SK-N-SH (cell line): ENCODE measurements around the gene NEK2. TPM values are rescaled to one million over a fixed set of nuclear protein-coding genes. Genes with fewer than 3 reads are reported as not detected.
"Not testable (repeated sequence)": the region's sequence is repeated elsewhere in the genome, so short reads cannot be mapped to it uniquely, and the experiment has no call there.

ENCODE experiments used
- CTCF ChIA-PET: fragments of 300-600, 350-600 bp; formaldehyde crosslinking; extraction: SDS; loops from one replicate; lab custom pipeline; 2021; lab: Yijun Ruan, JAX
- POLR2A ChIA-PET: fragments of 350-600 bp; sonication (Branson Sonifier 250); formaldehyde crosslinking; extraction: SDS; loops from one replicate; lab custom pipeline; 2020; ENCODE audit warnings: antibody characterized with exemption, inconsistent platforms; lab: Yijun Ruan, JAX
- DNase-seq: peaks from one replicate; pipeline ENCODE4 v3.0.0; 2012
- H2AFZ ChIP-seq: fragments of 200-600 bp; sonication (generic); 2 replicates; pipeline ENCODE4 v1.8.1; 2016; ENCODE audit warnings: antibody characterized with exemption, mild to moderate bottlenecking, low read depth
- H3F3A ChIP-seq: fragments of 200-600 bp; sonication (generic); replicated peaks from 2 replicates; pipeline ENCODE3; 2016; ENCODE audit warnings: antibody characterized with exemption, mild to moderate bottlenecking; ENCODE audit not compliant: insufficient read depth
- H3K27ac ChIP-seq, 2 experiments: fragments of 200-500 bp in 1 of 2; fragments of 200-600 bp in 1 of 2; sonication (Bioruptor generic) in 1 of 2; sonication (generic), shearing (Covaris generic) in 1 of 2; 2 replicates each; pipeline versions ENCODE4 v1.5.1 to v1.6.1; 2014 to 2016; ENCODE audit warnings: low read depth in 2 of 2, inconsistent platforms in 1 of 2, low read length in 1 of 2, mild to moderate bottlenecking in 1 of 2, mixed read lengths in 1 of 2
- H3K27me3 ChIP-seq: fragments of 200-600 bp; sonication (generic), shearing (Covaris generic); 2 replicates; pipeline ENCODE4 v1.6.1; 2016; ENCODE audit warnings: mixed run types; ENCODE audit not compliant: insufficient read depth
- H3K36me3 ChIP-seq, 2 experiments: fragments of 200-500 bp in 1 of 2; fragments of 200-600 bp in 1 of 2; sonication (Bioruptor generic) in 1 of 2; sonication (generic) in 1 of 2; replicated peaks in 1 of 2; 2 replicates each; pipeline versions ENCODE3 to v1.5.1; 2014 to 2016; ENCODE audit warnings: low read length in 1 of 2, mild to moderate bottlenecking in 1 of 2; ENCODE audit not compliant: insufficient read depth in 2 of 2, control insufficient read depth in 1 of 2
- H3K4me1 ChIP-seq, 2 experiments: fragments of 200-500 bp in 1 of 2; fragments of 200-600 bp in 1 of 2; sonication (Bioruptor generic) in 1 of 2; sonication (generic), shearing (Covaris generic) in 1 of 2; 2 replicates each; pipeline versions ENCODE4 v1.5.1 to v1.6.1; 2014 to 2016; ENCODE audit warnings: low read depth in 1 of 2, low read length in 1 of 2, mixed run types in 1 of 2; ENCODE audit not compliant: insufficient read depth in 2 of 2, control insufficient read depth in 1 of 2
- H3K4me2 ChIP-seq: fragments of 200-600 bp; sonication (generic), shearing (Covaris generic); 2 replicates; pipeline ENCODE4 v1.6.1; 2017; ENCODE audit warnings: mixed run types
- H3K4me3 ChIP-seq, 2 experiments: fragments of 200-500 bp in 1 of 2; fragments of 200-600 bp in 1 of 2; sonication (Bioruptor generic) in 1 of 2; sonication (generic), shearing (Covaris generic) in 1 of 2; 2 replicates each; pipeline versions ENCODE4 v1.5.1 to v1.8.1; 2014 to 2016; ENCODE audit warnings: low read depth in 2 of 2, inconsistent platforms in 1 of 2, low read length in 1 of 2, mild to moderate bottlenecking in 1 of 2, mixed read lengths in 1 of 2, moderate library complexity in 1 of 2
- H3K79me2 ChIP-seq: fragments of 200-600 bp; sonication (generic); 2 replicates; pipeline ENCODE4 v1.8.1; 2017; ENCODE audit warnings: mild to moderate bottlenecking; ENCODE audit not compliant: insufficient read depth
- H3K9ac ChIP-seq: fragments of 200-600 bp; sonication (generic); 2 replicates; pipeline ENCODE4 v1.6.1; 2017; ENCODE audit warnings: mixed run types
- H3K9me2 ChIP-seq: fragments of 200-600 bp; sonication (generic); 2 replicates; pipeline ENCODE4 v1.6.1; 2017; ENCODE audit warnings: mixed run types
- H3K9me3 ChIP-seq: fragments of 200-600 bp; sonication (generic); 2 replicates; pipeline ENCODE4 v1.6.1; 2017; ENCODE audit warnings: mixed run types, mild to moderate bottlenecking, moderate library complexity
- H4K20me1 ChIP-seq: fragments of 200-600 bp; sonication (generic); 2 replicates; pipeline ENCODE4 v1.6.1; 2017; ENCODE audit warnings: mild to moderate bottlenecking, mixed run types; ENCODE audit not compliant: insufficient read depth
- ELF1 ChIP-seq: IDR thresholded peaks from 2 replicates; pipeline ENCODE4 v1.4.0; 2012
- EP300 ChIP-seq, 2 experiments: IDR thresholded peaks; 2 replicates each; pipeline versions ENCODE4 v1.4.0 to v1.6.1; 2012; ENCODE audit warnings: borderline replicate concordance in 1 of 2, low read depth in 1 of 2, low read length in 1 of 2
- FOSL2 ChIP-seq: IDR thresholded peaks from 2 replicates; pipeline ENCODE4 v1.4.0; 2012; ENCODE audit warnings: low read depth, mild to moderate bottlenecking, moderate library complexity, borderline replicate concordance
- FOXM1 ChIP-seq: IDR thresholded peaks from 2 replicates; pipeline ENCODE4 v1.4.0; 2012; ENCODE audit warnings: low read depth, mild to moderate bottlenecking
- JUND ChIP-seq: IDR thresholded peaks from 2 replicates; pipeline ENCODE4 v1.4.0; 2012
- MAX ChIP-seq: IDR thresholded peaks from 2 replicates; pipeline ENCODE4 v1.4.0; 2012; ENCODE audit warnings: low read depth
- MEF2A ChIP-seq: IDR thresholded peaks from 2 replicates; pipeline ENCODE4 v1.4.0; 2012; ENCODE audit warnings: low read depth, borderline replicate concordance
- NFIC ChIP-seq: IDR thresholded peaks from 2 replicates; pipeline ENCODE4 v1.4.0; 2012; ENCODE audit warnings: borderline replicate concordance
- NRF1 ChIP-seq: IDR thresholded peaks from 2 replicates; pipeline ENCODE4 v1.6.1; 2012; ENCODE audit warnings: low read depth, mild to moderate bottlenecking, low read length
- PBX3 ChIP-seq: IDR thresholded peaks from 2 replicates; pipeline ENCODE4; 2012
- POLR2AphosphoS5 ChIP-seq: IDR thresholded peaks from 2 replicates; pipeline ENCODE4 v1.6.1; 2012; ENCODE audit warnings: low read depth, low read length
- REST ChIP-seq: IDR thresholded peaks from 2 replicates; pipeline ENCODE4 v1.6.1; 2012; ENCODE audit warnings: mild to moderate bottlenecking, low read depth, low read length, moderate library complexity
- RXRA ChIP-seq: IDR thresholded peaks from 2 replicates; pipeline ENCODE4 v1.4.0; 2012; ENCODE audit warnings: low read depth, mild to moderate bottlenecking, borderline replicate concordance
- SMC3 ChIP-seq: IDR thresholded peaks from 2 replicates; pipeline ENCODE4 v1.6.1; 2012; ENCODE audit warnings: low read depth, low read length, improper control_type of control experiment
- TCF12 ChIP-seq: IDR thresholded peaks from 2 replicates; pipeline ENCODE4 v1.4.0; 2012
- TEAD4 ChIP-seq: IDR thresholded peaks from 2 replicates; pipeline ENCODE4 v1.4.0; 2012; ENCODE audit warnings: mild to moderate bottlenecking, borderline replicate concordance; ENCODE audit not compliant: insufficient read depth
- ZBTB33 ChIP-seq: IDR thresholded peaks from 2 replicates; pipeline ENCODE4 v1.4.0; 2012; ENCODE audit warnings: low read depth, borderline replicate concordance
- WGBS: methylation state at CpG from one replicate; pipeline ENCODE4 v1.1.6; 2017; ENCODE audit warnings: low lambda C conversion rate; 5-methylcytosine and 5-hydroxymethylcytosine counted together
- polyA plus RNA-seq, 3 experiments: library from polyadenylated mRNA; depleted of rRNA; stranded (reverse); fragments of >200 nt; gene quantifications; 2 replicates each; pipeline ENCODE4 v1.2.3, GENCODE V29; 2012

The NEK2 gene
- polyA plus RNA-seq, 1 of the 3 experiments (the other 2 are of a cell fraction): 9.4 TPM

GRCh38 chr1:211636575-211637029 is 38.8 kb downstream of the NEK2 start:
- H3K9me3 ChIP-seq, H3K9me2 ChIP-seq, H3K4me3 ChIP-seq, H3K79me2 ChIP-seq, H3K36me3 ChIP-seq, DNase-seq, H2AFZ ChIP-seq, H3K27me3 ChIP-seq, H3K9ac ChIP-seq, POLR2A ChIA-PET, H4K20me1 ChIP-seq: not testable (repeated sequence)
- WGBS: 40% methylated on average over 8 of the region's 9 CpGs
- H3K4me1 ChIP-seq: peaks cover 12 to 21% of the 10 kb centered on the region in 2 experiments; a peak in 3 of 4 replicates
- H3K27ac ChIP-seq: peak overlapping the region in 1 of 2 experiments; percentile 76; a peak in 2 of 4 replicates
- H3K4me2 ChIP-seq: peak overlapping the region; percentile 29
- peak; percentile 83 for TF ChIP-seq PBX3
- TF ChIP-seq EP300 (IDR thresholded peaks at IDR 0.05; ENCODE audit: borderline replicate concordance in 1 of 2, low read depth in 1 of 2, low read length in 1 of 2): peak in 1 of 2 experiments; percentile 80; a peak in 1 of 4 replicates
- peak; percentile 62 for TF ChIP-seq JUND
- TF ChIP-seq NFIC: peak; percentile 90
- TF ChIP-seq FOSL2: peak; percentile 77; the same call in 1 of the 2 replicates
- TF ChIP-seq TCF12: peak; percentile 86
- TF ChIP-seq MAX: peak; percentile 71
- peak; percentile 96 for TF ChIP-seq RXRA
- TF ChIP-seq REST: 0 out of 2 replicates have a peak, but pooled peaks have one; percentile 16
- TF ChIP-seq TEAD4: 0 out of 2 replicates have a peak, but pooled peaks have one; percentile 28
- peak; percentile 33; the same call in 1 of the 2 replicates for TF ChIP-seq POLR2AphosphoS5
- CTCF ChIA-PET: interaction anchor here (4.5 kb wide), 1 partner anchor 12 kb away, joined by 21 read pairs; no protein-coding TSS in a partner anchor
- peaks cover 33% of the 10 kb centered on the region for H3F3A ChIP-seq

GRCh38 chr1:211635597-211636205 is 39.7 kb downstream of the NEK2 start:
- Histone ChIP-seq H4K20me1 (no peaks in the 10 kb centered on the region), H3K9me3 (no peaks in the 10 kb centered on the region), H3K79me2 (no peaks in the 10 kb centered on the region), H3K4me1 (peaks cover 14 to 21% of the 10 kb centered on the region in 2 experiments; a peak in 3 of 4 replicates), H3K36me3 (no peaks in the 10 kb centered on the region), H3K4me3 (no peak overlapping the region), H3K27me3 (no peaks in the 10 kb centered on the region), H2AFZ (no peak overlapping the region), H3K9me2 (no peaks in the 10 kb centered on the region), H3F3A (peaks cover 33% of the 10 kb centered on the region), H3K27ac (peak overlapping the region in 1 of 2 experiments; percentile 76; a peak in 2 of 4 replicates), H3K4me2 (peak overlapping the region; percentile 29), H3K9ac (no peak overlapping the region)
- no peak for DNase-seq
- ChIA-PET CTCF (interaction anchor here (4.0 kb wide), 1 partner anchor 7 kb away, joined by 16 read pairs; no protein-coding TSS in a partner anchor), POLR2A (no interaction called here)
- WGBS: 66% methylated on average over 9 of the region's 9 CpGs
- no peak for TF ChIP-seq NRF1
- no peak for TF ChIP-seq FOXM1
- TF ChIP-seq MEF2A: no peak
- no peak for TF ChIP-seq REST
- TF ChIP-seq ZBTB33: no peak
- TF ChIP-seq ELF1: no peak
- TF ChIP-seq SMC3: no peak
